ENCODE data around the gene TRMT5.

The TRMT5 gene

GRCh38 chr14:60964904-60965303 lies 16.0 kb downstream of the TRMT5 start:
- DNase-seq (ENCODE audit: low spot score) = no peak

GRCh38 chr14:60963761-60964160 lies 17.1 kb downstream of the TRMT5 start:
- no peak for DNase-seq (ENCODE audit: low spot score)

GRCh38 chr14:60958146-60958545 lies 22.7 kb downstream of the TRMT5 start:
- no peak for DNase-seq (ENCODE audit: low spot score)

- no peak for DNase-seq (ENCODE audit: low spot score)
Observed at GRCh38 chr14:60956632-60957031, 24.2 kb downstream of the TRMT5 start.

- no peak for DNase-seq (ENCODE audit: low spot score)
Observed at GRCh38 chr14:60956202-60956601, 24.7 kb downstream of the TRMT5 start.

- DNase-seq (ENCODE audit: low spot score) = no peak
Observed at GRCh38 chr14:60951776-60952435, 29.0 kb downstream of the TRMT5 start.

- DNase-seq (ENCODE audit: low spot score) = no peak
Observed at GRCh38 chr14:60946773-60947172, 34.1 kb downstream of the TRMT5 start.

- no peak for DNase-seq (ENCODE audit: low spot score)
Observed at GRCh38 chr14:60945984-60946383, 34.9 kb downstream of the TRMT5 start.

GRCh38 chr14:60944204-60944603 lies 36.7 kb downstream of the TRMT5 start:
- DNase-seq (ENCODE audit: low spot score) = no peak

GRCh38 chr14:60943637-60944032 lies 37.2 kb downstream of the TRMT5 start:
- no peak for DNase-seq (ENCODE audit: low spot score)

- no peak for DNase-seq (ENCODE audit: low spot score)
Observed at GRCh38 chr14:60935319-60935718, 45.6 kb downstream of the TRMT5 start.

- no peak for DNase-seq (ENCODE audit: low spot score)
Observed at GRCh38 chr14:60933920-60934655, 46.8 kb downstream of the TRMT5 start.

- no peak for DNase-seq (ENCODE audit: low spot score)
Observed at GRCh38 chr14:60931218-60931617, 49.7 kb downstream of the TRMT5 start.

- no peak for DNase-seq (ENCODE audit: low spot score)
Observed at GRCh38 chr14:60926002-60926401, 54.9 kb downstream of the TRMT5 start.

GRCh38 chr14:60925286-60925685 lies 55.6 kb downstream of the TRMT5 start:
- DNase-seq (ENCODE audit: low spot score) = no peak

- DNase-seq (ENCODE audit: low spot score) = no peak
Observed at GRCh38 chr14:60922050-60922449, 58.8 kb downstream of the TRMT5 start.
